Type B pancreatic cell (in vitro differentiated cells): ENCODE results near the gene UROC1. TPM values are rescaled to one million over a fixed set of nuclear protein-coding genes. Genes with fewer than 3 reads are reported as not detected.
"Not testable (repeated sequence)": the region's sequence is repeated elsewhere in the genome, so short reads cannot be mapped to it uniquely, and the experiment has no call there.

Experiments used
- DNase-seq: peaks from one replicate; pipeline ENCODE4 v3.0.0; 2021; ENCODE audit warnings: mixed read lengths; ENCODE audit not compliant: unreplicated experiment; ENCODE audit errors: extremely low spot score
- H3K27ac Mint-ChIP-seq: 2 replicates; pipeline ENCODE4 v1.8.0; 2021; ENCODE audit warnings: mild to moderate bottlenecking, mixed read lengths
- H3K27me3 Mint-ChIP-seq: 2 replicates; pipeline ENCODE4 v1.8.0; 2021; ENCODE audit warnings: mixed read lengths
- H3K36me3 Mint-ChIP-seq: 2 replicates; pipeline ENCODE4 v1.8.0; 2021; ENCODE audit warnings: mixed read lengths
- H3K4me1 Mint-ChIP-seq: one replicate; pipeline ENCODE4 v1.8.0; 2021; ENCODE audit warnings: mixed read lengths; ENCODE audit not compliant: unreplicated experiment
- H3K4me3 Mint-ChIP-seq: 2 replicates; pipeline ENCODE4 v1.8.0; 2021; ENCODE audit warnings: mild to moderate bottlenecking, mixed read lengths
- H3K9me3 Mint-ChIP-seq: 2 replicates; pipeline ENCODE4 v1.8.0; 2021; ENCODE audit warnings: mixed read lengths
- total RNA-seq: library from RNA; stranded (reverse); gene quantifications from 2 replicates; pipeline ENCODE4 v1.2.1, GENCODE V29; 2021; ENCODE audit warnings: low replicate concordance
- TF ChIP-seq, protein P1 (sequence below): fragments of 200-600 bp; sonication (generic); conservative IDR thresholded peaks from 2 replicates; pipeline ENCODE4 v1.5.0; 2021; ENCODE audit warnings: antibody characterized with exemption, mild to moderate bottlenecking

The UROC1 gene
- total RNA-seq, 1 donor from 2014 or later = not detected

DNA sequence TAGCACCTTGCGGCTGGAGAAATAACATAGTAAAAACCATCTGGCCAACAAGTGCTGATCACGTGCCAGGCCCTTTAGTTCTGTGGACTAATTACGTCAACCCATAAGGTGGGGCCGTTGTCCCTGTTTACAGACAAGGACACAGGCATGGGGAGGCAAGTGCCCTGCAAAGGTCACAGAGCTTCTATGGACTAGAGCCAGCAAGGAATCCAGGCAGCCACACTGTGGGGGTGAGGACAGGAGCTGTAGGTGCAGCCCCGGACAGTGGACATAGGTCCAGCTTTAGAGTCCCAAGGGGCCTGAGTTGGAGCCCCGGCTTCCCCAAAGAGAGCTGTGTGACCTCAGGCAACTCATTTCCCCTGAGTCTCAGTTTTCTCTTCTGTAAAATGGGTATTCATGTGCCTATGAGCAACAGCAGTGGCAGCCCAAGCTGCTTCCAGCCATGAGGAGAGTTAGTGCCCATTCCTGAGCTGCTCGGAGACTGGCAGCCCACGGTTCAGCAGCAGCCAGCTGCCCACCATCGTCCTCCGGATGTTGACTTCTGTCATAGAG lies 20.2 kb upstream of the UROC1 start:
- H3K4me1 Mint-ChIP-seq = no peaks in the 10 kb centered on the region
- no peak for DNase-seq
- H3K27ac Mint-ChIP-seq = no peak overlapping the region
- TF ChIP-seq, protein P1, sequence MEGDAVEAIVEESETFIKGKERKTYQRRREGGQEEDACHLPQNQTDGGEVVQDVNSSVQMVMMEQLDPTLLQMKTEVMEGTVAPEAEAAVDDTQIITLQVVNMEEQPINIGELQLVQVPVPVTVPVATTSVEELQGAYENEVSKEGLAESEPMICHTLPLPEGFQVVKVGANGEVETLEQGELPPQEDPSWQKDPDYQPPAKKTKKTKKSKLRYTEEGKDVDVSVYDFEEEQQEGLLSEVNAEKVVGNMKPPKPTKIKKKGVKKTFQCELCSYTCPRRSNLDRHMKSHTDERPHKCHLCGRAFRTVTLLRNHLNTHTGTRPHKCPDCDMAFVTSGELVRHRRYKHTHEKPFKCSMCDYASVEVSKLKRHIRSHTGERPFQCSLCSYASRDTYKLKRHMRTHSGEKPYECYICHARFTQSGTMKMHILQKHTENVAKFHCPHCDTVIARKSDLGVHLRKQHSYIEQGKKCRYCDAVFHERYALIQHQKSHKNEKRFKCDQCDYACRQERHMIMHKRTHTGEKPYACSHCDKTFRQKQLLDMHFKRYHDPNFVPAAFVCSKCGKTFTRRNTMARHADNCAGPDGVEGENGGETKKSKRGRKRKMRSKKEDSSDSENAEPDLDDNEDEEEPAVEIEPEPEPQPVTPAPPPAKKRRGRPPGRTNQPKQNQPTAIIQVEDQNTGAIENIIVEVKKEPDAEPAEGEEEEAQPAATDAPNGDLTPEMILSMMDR = no peak
- no peak overlapping the region for H3K4me3 Mint-ChIP-seq
- no peaks in the 10 kb centered on the region for H3K9me3 Mint-ChIP-seq
- peaks cover 32% of the 10 kb centered on the region for H3K27me3 Mint-ChIP-seq
- no peaks in the 10 kb centered on the region for H3K36me3 Mint-ChIP-seq

DNA sequence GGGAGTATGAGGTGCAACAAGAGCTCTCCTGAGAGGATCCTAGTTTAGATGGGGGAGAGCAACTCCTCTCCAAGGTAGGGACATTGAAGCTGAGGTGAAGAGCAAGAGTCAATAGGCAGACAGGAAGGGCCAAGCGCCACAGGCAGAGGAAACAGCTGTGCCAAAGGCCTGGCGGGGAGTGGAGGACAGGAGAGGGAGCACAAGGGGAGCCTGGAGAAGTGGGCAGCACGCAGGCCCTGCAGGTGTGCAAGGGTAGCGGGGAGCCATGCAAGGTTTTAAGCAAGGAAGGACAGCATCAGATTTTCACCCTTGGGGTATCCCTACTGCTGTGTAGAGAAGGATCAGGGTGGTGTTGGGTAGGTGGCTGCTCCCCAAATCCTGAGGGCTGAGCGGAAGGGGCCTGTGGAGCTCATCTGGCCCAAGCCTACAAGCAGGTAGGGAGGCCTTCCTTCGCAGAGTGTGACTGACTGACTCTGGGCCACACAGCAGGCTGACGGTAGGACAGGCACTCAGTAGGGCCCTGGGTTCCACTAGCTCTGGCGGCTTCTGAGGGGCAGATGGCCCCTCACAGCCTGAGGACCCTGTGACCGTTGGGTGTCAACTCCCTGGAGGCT lies 19.6 kb upstream of the UROC1 start:
- TF ChIP-seq, protein P1 = no peak
- H3K4me1 Mint-ChIP-seq = no peaks in the 10 kb centered on the region
- H3K27ac Mint-ChIP-seq = no peak overlapping the region
- no peak overlapping the region for H3K4me3 Mint-ChIP-seq
- no peaks in the 10 kb centered on the region for H3K36me3 Mint-ChIP-seq
- no peaks in the 10 kb centered on the region for H3K9me3 Mint-ChIP-seq
- H3K27me3 Mint-ChIP-seq = peaks cover 38% of the 10 kb centered on the region
- DNase-seq = no peak

DNA sequence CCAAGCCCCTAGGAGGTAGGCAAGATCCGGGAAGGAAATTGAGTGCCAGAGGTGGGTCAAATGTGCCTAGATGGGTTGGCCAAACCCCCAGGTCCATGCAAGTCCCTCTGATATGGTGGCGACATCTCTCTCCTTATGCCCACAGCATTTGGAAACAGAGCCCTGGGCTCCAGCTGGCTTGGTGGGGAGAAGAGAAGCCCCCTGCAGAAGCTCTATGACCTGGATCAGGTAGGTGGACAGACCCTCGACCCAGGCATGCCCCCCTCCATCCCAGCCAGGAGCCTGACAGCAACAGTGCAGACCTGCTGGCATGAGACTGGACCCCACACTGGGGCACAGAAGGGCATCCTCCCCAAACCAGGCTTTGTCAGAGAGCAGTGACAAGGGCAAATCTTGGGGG lies 18.6 kb upstream of the UROC1 start:
- H3K4me1 Mint-ChIP-seq = no peaks in the 10 kb centered on the region
- DNase-seq = no peak
- H3K27ac Mint-ChIP-seq = no peak overlapping the region
- H3K36me3 Mint-ChIP-seq = no peaks in the 10 kb centered on the region
- no peak overlapping the region for H3K4me3 Mint-ChIP-seq
- TF ChIP-seq, protein P1 = no peak
- H3K9me3 Mint-ChIP-seq = no peaks in the 10 kb centered on the region
- peaks cover 43% of the 10 kb centered on the region for H3K27me3 Mint-ChIP-seq

DNA sequence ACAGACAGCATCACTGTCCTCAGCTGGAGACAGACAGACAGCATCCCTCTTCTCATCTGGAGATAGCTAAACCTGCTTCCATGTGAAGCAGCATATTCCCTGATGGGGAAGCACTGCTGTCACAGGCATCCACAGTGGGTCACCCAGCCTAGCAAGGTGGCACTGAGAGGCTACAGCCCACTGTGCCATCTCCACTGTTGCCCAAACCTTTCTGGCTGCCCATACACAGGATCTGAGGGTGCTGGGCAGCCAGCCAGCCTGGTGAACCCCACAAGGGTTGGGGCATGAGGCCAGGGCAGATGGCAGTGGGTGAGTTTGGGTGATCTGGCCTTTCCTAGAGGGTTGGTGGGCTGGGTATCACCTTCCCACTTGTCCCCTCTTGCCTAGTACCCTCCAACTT lies 18.1 kb upstream of the UROC1 start:
- TF ChIP-seq, protein P1 = no peak
- DNase-seq = no peak
- peaks cover 43% of the 10 kb centered on the region for H3K27me3 Mint-ChIP-seq
- H3K9me3 Mint-ChIP-seq = no peaks in the 10 kb centered on the region
- H3K4me3 Mint-ChIP-seq = no peak overlapping the region
- no peaks in the 10 kb centered on the region for H3K36me3 Mint-ChIP-seq
- no peak overlapping the region for H3K27ac Mint-ChIP-seq
- H3K4me1 Mint-ChIP-seq = no peaks in the 10 kb centered on the region

DNA sequence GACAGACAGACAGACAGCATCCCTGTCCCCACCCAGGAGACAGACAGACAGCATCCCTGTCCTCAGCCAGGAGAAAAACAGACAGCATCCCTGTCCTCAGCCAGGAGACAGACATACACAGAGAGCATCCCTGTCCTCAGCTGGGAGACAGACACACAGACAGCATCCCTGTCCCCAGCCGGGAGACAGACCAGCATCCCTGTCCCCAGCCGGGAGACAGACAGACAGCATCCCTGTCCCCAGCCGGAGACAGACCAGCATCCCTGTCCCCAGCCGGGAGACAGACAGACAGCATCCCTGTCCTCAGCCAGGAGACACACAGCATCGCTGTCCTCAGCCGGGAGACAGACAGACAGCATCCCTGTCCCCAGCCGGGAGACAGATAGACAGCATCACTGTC lies 17.1 kb upstream of the UROC1 start:
- peaks cover 43% of the 10 kb centered on the region for H3K27me3 Mint-ChIP-seq
- not testable (repeated sequence) for H3K9me3 Mint-ChIP-seq, H3K4me3 Mint-ChIP-seq, H3K36me3 Mint-ChIP-seq, H3K27ac Mint-ChIP-seq, H3K4me1 Mint-ChIP-seq, DNase-seq

DNA sequence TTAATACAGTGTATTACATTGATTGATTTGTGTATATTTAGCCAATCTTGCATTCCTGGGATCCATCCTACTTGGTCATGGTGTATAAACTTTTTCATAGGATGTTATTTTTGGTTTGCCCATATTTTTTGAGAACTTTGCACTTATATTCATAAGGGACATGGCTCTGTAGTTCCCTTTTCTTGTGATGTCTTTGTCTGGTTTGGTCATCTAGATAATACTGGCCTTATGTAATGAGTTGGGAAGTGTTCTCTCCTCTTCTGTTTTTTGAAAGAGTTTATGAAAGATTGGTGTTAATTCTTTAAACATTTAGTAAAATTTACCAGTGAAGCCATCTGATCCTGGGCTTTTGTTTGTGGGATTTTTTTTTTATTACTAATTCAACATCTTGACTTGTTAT lies 15.9 kb upstream of the UROC1 start:
- Mint-ChIP-seq H3K4me3 (no peak overlapping the region), H3K27ac (no peak overlapping the region), H3K36me3 (no peaks in the 10 kb centered on the region), H3K9me3 (no peaks in the 10 kb centered on the region), H3K27me3 (peaks cover 43% of the 10 kb centered on the region), H3K4me1 (peaks cover 8% of the 10 kb centered on the region)
- TF ChIP-seq, protein P1 = no peak
- DNase-seq = no peak
